ENCODE measurements around the gene NCAN. TPM values are rescaled to one million over a fixed set of nuclear protein-coding genes. Genes with fewer than 3 reads are reported as not detected.

Gene NCAN
- total and polyA plus RNA-seq, 4 donors = 0.06 TPM; not detected in 3

DNA sequence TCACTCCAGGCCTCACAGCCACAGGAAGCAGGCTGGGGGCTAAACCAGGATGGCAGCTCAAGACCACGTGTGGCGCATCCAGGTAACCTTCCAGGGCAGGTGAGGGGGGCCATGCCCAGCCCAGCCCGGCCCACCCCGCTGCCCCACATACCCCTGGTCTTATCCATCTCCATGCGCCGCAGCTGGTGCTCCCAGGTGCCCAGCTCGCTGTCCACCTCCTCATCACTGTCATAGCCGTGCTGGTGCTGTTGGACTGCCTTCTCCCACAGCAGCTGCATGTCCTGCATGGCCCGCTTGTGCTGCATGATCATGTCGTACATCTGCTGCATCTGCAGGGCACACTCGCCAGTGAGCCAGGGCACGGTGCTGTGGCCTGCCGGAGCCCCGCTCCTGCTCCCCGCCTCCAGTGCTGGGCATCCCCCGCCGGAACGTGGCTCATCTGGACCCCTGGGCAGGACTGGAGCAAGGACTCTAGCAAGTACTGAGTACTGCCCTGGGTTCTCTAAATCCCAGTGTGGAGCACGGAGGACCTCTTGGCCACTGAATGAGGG, 67.4 kb downstream of the NCAN start:
- no peaks in the 10 kb centered on the region for H3K9me3 ChIP-seq (ENCODE audit: control insufficient read depth in 4 of 4, low read length in 3 of 4)
- 97% methylated on average over 19 of the region's 19 CpGs for WGBS
- no peaks in the 10 kb centered on the region for H3K27me3 ChIP-seq (ENCODE audit: control insufficient read depth in 4 of 4, insufficient read depth in 4 of 4, low read length in 3 of 4)
- DNase-seq (ENCODE audit: low spot score) = no peak
- H3K4me1 ChIP-seq (ENCODE audit: control insufficient read depth in 4 of 4, insufficient read depth in 4 of 4, low read length in 3 of 4) = peaks cover 8 to 17% (median 14%) of the 10 kb centered on the region in 4 donors
- TF ChIP-seq SP1 (IDR thresholded peaks at IDR 0.05) (no peak), RAD21 (IDR thresholded peaks at IDR 0.05) (no peak), GABPA (IDR thresholded peaks at IDR 0.05 in 1 of 2, conservative IDR thresholded peaks at IDR 0.05 in 1 of 2) (no peak), CTCF (IDR thresholded peaks at IDR 0.05; ENCODE audit: low read depth, low read length, missing input control) (no peak), EGR1 (IDR thresholded peaks at IDR 0.05; ENCODE audit: low read depth in 2 of 2) (no peak), HNF4G (IDR thresholded peaks at IDR 0.05) (no peak), FOXA1 (IDR thresholded peaks at IDR 0.05) (no peak), TAF1 (conservative IDR thresholded peaks at IDR 0.05) (no peak), FOXA2 (IDR thresholded peaks at IDR 0.05) (no peak)
- TF ChIP-seq, protein P1, sequence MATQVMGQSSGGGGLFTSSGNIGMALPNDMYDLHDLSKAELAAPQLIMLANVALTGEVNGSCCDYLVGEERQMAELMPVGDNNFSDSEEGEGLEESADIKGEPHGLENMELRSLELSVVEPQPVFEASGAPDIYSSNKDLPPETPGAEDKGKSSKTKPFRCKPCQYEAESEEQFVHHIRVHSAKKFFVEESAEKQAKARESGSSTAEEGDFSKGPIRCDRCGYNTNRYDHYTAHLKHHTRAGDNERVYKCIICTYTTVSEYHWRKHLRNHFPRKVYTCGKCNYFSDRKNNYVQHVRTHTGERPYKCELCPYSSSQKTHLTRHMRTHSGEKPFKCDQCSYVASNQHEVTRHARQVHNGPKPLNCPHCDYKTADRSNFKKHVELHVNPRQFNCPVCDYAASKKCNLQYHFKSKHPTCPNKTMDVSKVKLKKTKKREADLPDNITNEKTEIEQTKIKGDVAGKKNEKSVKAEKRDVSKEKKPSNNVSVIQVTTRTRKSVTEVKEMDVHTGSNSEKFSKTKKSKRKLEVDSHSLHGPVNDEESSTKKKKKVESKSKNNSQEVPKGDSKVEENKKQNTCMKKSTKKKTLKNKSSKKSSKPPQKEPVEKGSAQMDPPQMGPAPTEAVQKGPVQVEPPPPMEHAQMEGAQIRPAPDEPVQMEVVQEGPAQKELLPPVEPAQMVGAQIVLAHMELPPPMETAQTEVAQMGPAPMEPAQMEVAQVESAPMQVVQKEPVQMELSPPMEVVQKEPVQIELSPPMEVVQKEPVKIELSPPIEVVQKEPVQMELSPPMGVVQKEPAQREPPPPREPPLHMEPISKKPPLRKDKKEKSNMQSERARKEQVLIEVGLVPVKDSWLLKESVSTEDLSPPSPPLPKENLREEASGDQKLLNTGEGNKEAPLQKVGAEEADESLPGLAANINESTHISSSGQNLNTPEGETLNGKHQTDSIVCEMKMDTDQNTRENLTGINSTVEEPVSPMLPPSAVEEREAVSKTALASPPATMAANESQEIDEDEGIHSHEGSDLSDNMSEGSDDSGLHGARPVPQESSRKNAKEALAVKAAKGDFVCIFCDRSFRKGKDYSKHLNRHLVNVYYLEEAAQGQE (IDR thresholded peaks at IDR 0.05) = no peak
- TF ChIP-seq, protein P2, sequence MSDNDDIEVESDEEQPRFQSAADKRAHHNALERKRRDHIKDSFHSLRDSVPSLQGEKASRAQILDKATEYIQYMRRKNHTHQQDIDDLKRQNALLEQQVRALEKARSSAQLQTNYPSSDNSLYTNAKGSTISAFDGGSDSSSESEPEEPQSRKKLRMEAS (IDR thresholded peaks at IDR 0.05) = no peak
- TF ChIP-seq, protein P3, sequence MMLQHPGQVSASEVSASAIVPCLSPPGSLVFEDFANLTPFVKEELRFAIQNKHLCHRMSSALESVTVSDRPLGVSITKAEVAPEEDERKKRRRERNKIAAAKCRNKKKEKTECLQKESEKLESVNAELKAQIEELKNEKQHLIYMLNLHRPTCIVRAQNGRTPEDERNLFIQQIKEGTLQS (IDR thresholded peaks at IDR 0.05) = no peak
- peaks cover 6 to 52% (median 13%) of the 10 kb centered on the region in 4 donors for H3K36me3 ChIP-seq (ENCODE audit: control insufficient read depth in 4 of 4, insufficient read depth in 3 of 4, low read depth in 1 of 4, low read length in 3 of 4)
- no peak overlapping the region for H3K27ac ChIP-seq (ENCODE audit: low read depth in 1 of 2, low read length in 2 of 2)
- no peak overlapping the region for H3K4me3 ChIP-seq (ENCODE audit: low read depth in 1 of 3, low read length in 3 of 3)
- no peak overlapping the region for H3K9ac ChIP-seq (ENCODE audit: low read depth in 1 of 2, low read length in 2 of 2)

GRCh38 chr19:19279853-19280252, 68.1 kb downstream of the NCAN start:
- DNase-seq (ENCODE audit: low spot score) = no peak
- TF ChIP-seq, protein P1 (IDR thresholded peaks at IDR 0.05) = no peak
- TF ChIP-seq SP1 (IDR thresholded peaks at IDR 0.05) (no peak), NR2F2 (IDR thresholded peaks at IDR 0.05) (no peak), TAF1 (conservative IDR thresholded peaks at IDR 0.05) (no peak)
- 83% methylated on average over 16 of the region's 16 CpGs for WGBS
- Histone ChIP-seq H3K27me3 (ENCODE audit: control insufficient read depth in 4 of 4, insufficient read depth in 4 of 4, low read length in 3 of 4) (no peaks in the 10 kb centered on the region), H3K9me3 (ENCODE audit: control insufficient read depth in 4 of 4, low read length in 3 of 4) (no peaks in the 10 kb centered on the region), H3K36me3 (ENCODE audit: control insufficient read depth in 4 of 4, insufficient read depth in 3 of 4, low read depth in 1 of 4, low read length in 3 of 4) (peaks cover 6 to 57% (median 14%) of the 10 kb centered on the region in 4 donors), H3K4me1 (ENCODE audit: control insufficient read depth in 4 of 4, insufficient read depth in 4 of 4, low read length in 3 of 4) (peaks cover 3 to 10% (median 8%) of the 10 kb centered on the region in 4 donors), H3K9ac (ENCODE audit: low read depth in 1 of 2, low read length in 2 of 2) (no peak overlapping the region), H3K4me3 (ENCODE audit: low read depth in 1 of 3, low read length in 3 of 3) (no peak overlapping the region), H3K27ac (ENCODE audit: low read depth in 1 of 2, low read length in 2 of 2) (no peak overlapping the region)

Data from liver (tissue), 9 donors.